HuH-7 (cell line): ENCODE results near the gene CCDC88C.

Source experiments
- DNase-seq: peaks from one replicate; pipeline ENCODE4 v3.0.0; 2011; ENCODE audit warnings: low spot score

Gene CCDC88C

DNA sequence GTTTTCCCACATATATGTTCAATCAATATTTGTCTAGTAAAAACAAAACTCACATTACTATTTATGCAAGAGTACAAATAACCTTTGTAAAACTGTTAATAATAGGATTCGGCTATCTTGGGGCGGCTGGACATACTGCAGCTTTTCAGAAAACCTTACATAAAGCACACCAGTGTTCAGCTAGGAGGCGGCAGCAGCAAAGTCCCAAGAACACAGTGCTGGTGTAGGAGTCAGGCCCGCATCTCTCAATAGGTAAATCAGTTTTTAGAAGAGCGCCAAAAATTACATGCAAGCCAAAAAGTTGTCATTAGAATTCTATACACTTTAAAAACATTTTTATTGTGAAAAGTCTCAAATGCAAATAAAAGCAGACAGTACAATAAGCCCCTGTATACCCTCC is 37.5 kb downstream of the CCDC88C start:
- DNase-seq, result no peak

DNA sequence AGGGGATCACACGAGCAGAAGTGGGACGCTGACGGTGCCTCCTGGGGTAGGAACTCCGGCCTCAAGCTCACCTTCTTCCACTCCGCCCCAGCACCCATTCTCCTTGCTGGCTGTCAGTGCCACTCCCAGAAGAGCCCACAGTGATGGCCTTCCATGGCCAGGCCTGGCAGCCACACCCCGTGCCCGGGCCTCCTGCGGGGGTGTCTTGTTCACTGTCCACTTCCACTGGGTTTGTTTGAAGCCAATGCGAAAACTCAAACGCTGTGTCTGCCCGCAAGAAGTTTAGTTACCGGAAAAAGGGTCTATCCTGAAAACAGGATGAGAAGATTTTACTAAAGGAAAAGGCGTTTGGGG is 38.1 kb downstream of the CCDC88C start:
- DNase-seq, result no peak

- DNase-seq, result no peak
Observed at GRCh38 chr14:91378930-91379578, 38.6 kb downstream of the CCDC88C start.

GRCh38 chr14:91377700-91378652 is 39.6 kb downstream of the CCDC88C start:
- DNase-seq, result no peak

DNA sequence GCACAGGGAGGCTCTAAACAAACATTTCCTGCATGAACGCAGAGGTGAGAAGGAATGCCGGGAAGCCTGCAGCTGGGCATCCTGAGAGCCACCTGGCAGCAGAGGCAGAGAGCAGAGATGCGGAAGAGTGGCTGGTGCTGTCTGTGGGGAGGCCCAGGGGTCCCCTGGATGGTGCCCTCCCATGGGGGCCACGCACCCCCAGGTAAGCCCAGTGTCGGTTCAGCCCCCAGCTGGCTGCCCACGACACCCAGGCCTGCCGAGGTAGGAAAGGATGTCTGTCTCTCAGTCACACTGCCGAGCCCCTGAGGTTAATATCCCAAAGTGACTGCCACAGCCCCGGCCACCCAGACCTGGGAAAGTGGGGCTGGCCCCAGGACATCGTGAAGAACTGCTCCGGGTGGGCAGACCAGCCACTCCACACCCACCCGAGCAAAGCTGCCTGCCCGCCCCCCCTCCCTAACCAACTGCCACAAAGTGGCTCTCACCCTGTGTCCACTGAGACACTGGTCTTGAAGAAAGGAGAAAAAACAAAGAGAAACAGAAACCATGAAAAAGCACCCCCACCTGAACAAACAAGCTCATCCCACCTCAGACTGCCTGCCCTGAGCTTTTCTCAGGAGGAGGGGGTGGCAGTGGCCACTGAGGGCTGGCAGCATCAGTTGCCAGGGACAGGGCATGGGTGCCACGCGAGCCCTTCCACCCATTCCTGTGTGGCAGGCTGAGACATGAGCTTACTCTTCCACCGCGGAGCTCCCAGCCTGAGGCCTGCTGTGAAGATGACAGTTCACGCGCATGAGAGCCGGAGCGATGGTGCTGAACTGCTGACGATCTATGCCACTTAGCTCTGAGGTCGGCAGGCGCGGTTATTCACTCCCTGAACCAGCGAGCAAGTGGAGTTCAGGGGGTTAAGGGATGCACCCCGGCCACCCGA is 40.8 kb downstream of the CCDC88C start:
- DNase-seq, result no peak

DNA sequence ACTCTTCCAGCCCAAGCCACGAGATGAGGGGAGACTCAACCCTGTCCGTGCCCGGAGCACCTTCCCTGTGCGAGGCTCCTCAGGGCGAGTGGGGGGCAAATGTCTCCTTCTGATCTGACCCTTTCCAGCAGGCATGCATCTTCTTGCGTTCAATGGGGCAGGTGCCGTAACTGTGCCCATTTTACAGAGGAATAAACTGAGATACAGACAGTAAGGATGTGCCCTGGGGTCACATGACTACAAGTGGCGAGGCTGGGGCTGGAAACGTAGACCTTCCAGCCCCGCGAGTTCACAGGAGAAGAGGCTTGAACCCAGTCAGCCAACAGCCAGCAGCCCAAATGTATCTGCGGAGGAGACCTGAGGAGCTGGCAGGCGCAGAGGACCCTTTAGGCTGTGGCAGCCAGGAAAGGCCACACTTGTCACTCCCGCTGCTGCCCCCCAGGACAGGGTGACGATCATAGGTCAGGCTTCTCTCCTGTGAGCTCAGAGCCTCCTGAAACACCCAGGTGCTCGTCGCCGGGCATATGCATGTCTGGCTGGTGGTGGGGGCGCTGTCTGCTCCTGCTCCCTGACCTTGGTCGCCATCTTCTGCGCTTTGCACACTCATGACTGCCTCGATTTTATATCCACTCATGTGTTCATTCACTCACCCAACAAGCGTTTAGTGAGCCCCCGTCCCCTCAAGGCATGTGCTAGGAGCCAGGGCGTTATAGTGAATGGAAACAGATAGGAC is 41.7 kb downstream of the CCDC88C start:
- DNase-seq, result no peak

GRCh38 chr14:91374879-91375702 is 42.5 kb downstream of the CCDC88C start:
- DNase-seq, result no peak

DNA sequence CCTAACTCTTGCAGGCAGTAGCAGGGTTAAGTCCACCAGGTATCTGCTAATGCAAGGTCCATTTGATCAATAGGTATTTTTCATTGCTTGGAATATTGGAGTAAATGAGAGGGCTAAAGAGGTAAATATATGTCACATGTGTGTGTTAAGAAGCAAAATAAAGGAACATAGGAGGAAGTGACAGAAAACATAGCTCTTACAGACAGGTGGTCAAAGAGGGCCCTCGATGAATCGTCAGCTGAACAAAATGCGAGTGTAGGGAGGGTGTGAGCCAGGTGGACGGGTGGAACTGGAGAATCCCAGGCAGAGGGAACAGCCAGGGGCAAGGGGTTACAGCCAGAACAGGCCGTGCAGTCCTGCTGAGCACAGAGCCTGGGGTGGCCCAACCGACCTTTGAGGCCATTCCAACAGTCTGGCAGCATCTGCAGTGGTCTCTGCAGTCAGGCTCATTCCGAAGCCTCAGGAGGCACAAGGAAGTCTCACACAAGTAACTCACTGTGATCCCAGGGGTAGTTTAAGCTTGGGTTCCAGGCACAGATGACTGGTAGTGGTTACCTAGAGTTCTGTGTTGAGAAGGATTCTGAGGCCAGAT is 43.2 kb downstream of the CCDC88C start:
- no peak for DNase-seq

DNA sequence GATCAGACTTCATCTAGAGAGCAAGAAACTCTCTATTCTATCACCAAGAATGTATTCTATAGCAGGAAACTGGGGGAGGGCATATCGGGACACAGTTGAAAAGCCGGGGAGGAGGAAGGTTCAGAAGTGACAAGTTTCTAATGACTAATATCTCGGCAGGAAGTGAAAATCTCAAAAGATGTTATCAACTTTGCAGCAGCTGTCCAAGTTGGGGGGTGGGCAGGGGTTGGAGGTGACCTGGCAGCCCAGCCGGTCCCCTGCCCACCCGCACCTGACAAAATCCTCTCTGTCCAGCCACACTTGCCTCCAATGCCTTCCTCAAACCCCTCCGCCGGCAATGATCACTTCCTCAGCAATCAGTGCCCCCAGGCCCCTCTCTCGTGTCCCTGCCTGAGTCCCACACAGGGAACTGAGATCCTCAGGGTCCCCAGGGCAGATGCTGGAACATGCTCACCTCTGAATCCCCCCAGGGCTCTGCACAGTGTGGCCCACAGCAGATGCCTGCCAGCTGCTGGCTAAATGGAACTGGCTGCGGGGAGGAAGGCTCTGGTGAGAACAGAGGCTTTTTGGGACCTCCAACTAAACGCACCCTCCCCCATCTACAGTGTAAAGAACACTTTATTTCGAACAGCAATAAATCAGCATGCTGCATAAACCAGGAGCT is 43.9 kb downstream of the CCDC88C start:
- no peak for DNase-seq

DNA sequence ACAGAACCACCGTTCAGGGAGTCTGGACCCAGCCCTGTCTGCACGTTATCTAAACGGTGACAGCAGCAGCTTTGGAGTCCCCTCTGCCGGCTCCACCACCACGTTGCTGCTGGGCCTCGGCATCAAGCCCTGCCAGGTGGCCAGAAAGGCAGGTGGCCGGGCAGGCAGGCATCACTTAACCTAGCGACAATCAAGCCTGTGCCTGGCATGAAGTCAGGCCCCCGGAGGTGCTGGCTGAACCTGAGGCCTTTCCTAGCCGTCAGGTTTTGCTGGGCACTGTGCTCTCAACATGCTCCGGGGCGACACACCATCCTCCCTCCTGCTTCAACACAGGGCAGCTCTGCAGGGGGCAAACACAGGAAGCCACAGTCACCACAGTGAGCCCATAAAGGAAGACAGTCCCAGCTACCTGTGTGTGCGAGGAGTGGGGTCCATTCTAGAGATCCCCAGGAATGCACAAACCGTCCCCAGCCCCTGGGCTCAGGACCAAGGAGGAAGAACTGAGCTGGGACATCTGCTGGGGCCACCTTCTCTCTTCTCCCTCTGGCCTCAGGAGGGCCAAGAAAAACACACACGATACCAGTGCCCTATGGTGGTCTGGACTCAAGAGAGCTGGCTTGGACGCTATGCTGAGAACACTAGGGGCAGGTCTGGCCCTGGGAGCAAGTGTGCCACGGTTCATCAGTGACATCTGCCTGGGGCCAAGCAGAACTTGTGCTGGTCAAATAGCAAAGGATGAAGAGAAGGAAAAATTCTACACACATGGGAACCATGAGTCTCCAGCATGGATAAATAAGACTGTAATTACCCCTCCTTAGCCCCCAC is 44.7 kb downstream of the CCDC88C start:
- no peak for DNase-seq

DNA sequence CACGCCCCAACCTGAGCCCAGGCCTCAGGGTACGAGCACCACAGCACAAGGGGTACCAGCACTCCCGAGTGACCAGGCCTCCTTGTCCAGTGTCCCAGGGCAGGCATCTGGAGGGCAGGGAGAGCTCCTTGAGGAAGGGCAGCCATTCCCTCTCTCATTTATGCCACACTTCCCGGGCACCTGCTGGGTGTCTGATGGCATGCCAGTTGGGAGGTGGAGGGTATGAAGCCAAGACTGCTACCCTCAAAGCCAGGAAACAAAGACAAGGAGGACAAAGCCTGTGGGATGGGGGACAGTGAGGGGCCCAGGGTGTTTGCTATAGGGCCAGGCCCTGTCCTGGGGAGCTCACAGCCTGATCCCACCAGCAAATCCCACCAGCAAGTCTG is 45.6 kb downstream of the CCDC88C start:
- no peak for DNase-seq

DNA sequence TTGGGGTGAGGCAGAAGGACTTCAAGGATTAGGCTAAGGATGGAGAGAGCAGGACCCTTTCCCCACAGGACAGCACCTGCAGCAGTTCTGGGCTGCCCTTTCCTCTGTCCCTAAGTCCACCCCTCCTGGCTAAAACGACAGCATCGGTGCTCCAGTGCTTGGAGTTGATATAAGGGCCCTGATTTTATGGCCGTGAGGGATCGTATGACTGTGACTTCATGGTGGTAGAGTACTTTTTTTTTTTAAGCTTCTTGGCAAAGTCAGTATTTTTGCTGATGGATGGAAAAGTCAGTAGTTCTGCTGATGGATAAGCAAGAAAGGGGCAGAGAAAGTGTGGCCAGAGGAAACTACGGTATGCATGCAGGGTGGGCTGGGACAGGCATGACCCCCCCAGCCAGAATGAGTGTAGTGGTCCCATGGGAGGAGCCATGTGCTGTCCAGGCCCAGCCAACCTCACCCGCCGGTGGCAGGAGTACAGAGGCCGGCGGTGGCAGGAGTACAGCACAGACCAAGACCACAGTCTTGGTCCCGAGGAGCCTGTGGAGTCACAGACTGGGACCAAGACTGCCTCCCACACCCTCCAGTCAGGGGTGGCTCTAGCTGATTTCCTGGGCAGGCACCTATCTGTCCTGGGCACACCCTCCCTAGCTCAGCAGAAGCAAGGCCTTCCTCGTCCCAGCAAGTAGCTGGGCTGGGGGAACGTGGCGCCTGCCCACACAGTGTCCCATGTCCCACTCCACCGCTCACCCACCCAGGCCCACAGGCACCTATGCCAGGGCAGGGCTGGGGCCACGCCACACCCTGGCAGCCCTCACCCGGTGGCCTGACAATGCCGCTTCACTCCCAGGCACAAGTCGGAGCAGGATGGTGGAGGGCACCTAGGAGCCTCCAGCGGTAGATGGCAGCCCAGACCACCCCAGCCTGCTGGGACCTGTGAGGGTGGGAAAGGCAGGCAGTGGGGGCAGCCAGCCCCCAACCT is 46.3 kb downstream of the CCDC88C start:
- no peak for DNase-seq

GRCh38 chr14:91369628-91370445 is 47.8 kb downstream of the CCDC88C start:
- no peak for DNase-seq

DNA sequence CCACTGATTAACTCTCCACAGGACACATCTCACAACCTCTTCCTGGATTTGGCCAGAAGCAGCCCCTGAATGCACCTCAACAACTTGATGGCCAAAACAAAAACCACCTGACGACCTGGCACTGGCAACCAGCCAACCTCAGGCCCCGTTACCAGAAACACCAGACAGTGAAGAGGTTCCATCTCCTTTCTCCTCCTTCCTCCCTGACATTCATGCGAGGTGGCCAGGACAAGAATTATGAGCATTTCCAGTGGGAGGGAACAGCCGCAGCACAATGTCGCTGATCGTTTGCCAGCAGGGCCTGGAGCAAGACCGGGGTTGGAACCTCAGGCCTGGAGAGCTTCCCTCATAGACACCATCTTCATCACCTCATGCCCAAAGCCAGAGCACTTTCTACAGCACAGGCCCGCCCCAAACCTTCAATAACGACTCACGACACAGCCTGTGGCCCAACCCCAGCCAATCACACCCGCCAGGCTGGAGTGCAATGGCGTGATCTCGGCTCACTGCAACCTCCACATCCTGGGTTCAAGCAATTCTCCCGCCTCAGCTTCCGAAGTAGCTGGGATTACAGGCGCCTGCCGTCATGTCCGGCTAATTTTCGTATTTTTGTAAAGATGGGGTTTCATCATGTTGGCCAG is 48.7 kb downstream of the CCDC88C start:
- no peak for DNase-seq

DNA sequence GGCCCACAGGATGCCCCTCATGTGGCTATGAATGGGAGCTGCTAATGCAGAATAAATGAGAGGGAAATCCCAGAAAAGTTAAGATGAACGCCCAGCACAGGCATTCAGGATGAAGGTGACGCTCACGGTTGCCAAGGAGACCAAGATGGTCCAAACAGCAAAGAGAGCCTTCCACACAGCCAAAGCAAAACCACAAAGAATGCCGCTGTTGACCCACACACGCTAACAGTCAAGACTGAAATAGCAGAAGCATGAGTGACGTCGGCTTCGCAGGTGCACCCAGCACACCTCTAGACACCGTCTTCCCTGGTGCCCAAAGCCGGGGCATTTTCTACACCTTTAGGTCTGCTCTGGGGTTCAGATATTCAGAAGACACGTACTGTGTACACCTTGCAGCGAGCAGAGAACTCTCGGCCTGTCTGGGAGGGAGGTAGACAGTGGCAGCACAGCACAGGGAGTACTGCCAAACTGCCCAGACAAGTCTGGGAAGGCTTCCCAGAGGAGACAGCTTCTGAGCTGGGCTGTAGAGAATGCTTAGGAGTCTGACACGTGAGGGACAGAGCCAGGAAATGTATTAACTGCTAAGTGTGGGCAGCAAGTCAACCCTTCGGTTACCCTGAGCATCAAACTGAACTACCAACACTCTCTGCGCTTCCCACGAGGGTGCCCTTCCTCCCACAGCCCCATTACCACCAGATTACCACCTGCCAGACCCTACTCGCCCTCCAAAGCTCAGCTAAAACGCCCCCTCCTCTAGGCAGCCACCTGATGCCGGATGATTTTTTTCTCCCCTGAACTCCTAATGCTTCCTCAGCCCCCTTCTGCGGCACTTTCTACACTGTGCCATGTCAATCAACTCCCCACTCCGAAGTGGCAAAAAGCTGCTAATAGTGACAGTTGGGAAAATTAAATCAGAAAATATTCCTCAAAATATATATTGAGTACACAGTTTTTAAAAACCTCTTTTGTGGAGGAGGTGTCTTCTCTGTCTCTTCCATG is 50.1 kb downstream of the CCDC88C start:
- DNase-seq, result no peak
